Parathyroid adenoma (tissue), 2 donors: ENCODE results near the gene MEF2C.
"Not testable (repeated sequence)": the region's sequence is repeated elsewhere in the genome, so short reads cannot be mapped to it uniquely, and the experiment has no call there.

ENCODE experiments used
- H2AFZ ChIP-seq: fragments of 300-600 bp; sonication (generic); one replicate; pipeline ENCODE4 v1.7.0; 2017; ENCODE audit warnings: antibody characterized with exemption, mild to moderate bottlenecking
- H3K27ac ChIP-seq: fragments of 300-600 bp; sonication (generic); one replicate; pipeline ENCODE4 v1.7.0; 2017
- H3K27me3 ChIP-seq: fragments of 300-600 bp; sonication (generic); one replicate; pipeline ENCODE4 v1.7.0; 2017; ENCODE audit warnings: low read length; ENCODE audit not compliant: control insufficient read depth, insufficient read depth
- H3K36me3 ChIP-seq: fragments of 300-600 bp; sonication (generic); one replicate; pipeline ENCODE4 v1.7.0; 2017; ENCODE audit warnings: low read length; ENCODE audit not compliant: control insufficient read depth, insufficient read depth
- H3K4me1 ChIP-seq: fragments of 300-600 bp; sonication (generic); one replicate; pipeline ENCODE4 v1.7.0; 2017; ENCODE audit warnings: control low read depth
- H3K4me2 ChIP-seq: fragments of 300-600 bp; sonication (generic); one replicate; pipeline ENCODE4 v1.7.0; 2017; ENCODE audit warnings: low read length
- H3K4me3 ChIP-seq: fragments of 300-600 bp; sonication (generic); one replicate; pipeline ENCODE4 v1.7.0; 2017; ENCODE audit warnings: low read depth, low read length
- H3K79me2 ChIP-seq: fragments of 300-600 bp; sonication (generic); one replicate; pipeline ENCODE4 v1.7.0; 2017; ENCODE audit warnings: control low read depth
- H3K9ac ChIP-seq: fragments of 300-600 bp; sonication (generic); one replicate; pipeline ENCODE4 v1.7.0; 2017; ENCODE audit warnings: mild to moderate bottlenecking
- H3K9me3 ChIP-seq: fragments of 300-600 bp; sonication (generic); one replicate; pipeline ENCODE4 v1.7.0; 2017; ENCODE audit warnings: low read length; ENCODE audit not compliant: control insufficient read depth
- CTCF ChIP-seq: fragments of 300-600 bp; sonication (generic); IDR thresholded peaks from one replicate; pipeline ENCODE4 v1.7.0; 2017; ENCODE audit warnings: antibody characterized with exemption, mild to moderate bottlenecking
- donor health status: primary hyperparathyroidism.

Gene MEF2C

GRCh38 chr5:88863523-88863922, 19.5 kb downstream of the MEF2C start:
- Histone ChIP-seq H3K9ac (no peak overlapping the region), H2AFZ (no peak overlapping the region), H3K27ac (no peak overlapping the region), H3K27me3 (no peaks in the 10 kb centered on the region), H3K79me2 (no peaks in the 10 kb centered on the region), H3K4me2 (no peak overlapping the region), H3K4me1 (no peaks in the 10 kb centered on the region), H3K9me3 (no peaks in the 10 kb centered on the region), H3K36me3 (no peaks in the 10 kb centered on the region), H3K4me3 (no peak overlapping the region)
- no peak for TF ChIP-seq CTCF

- Histone ChIP-seq H3K27ac (no peak overlapping the region), H2AFZ (no peak overlapping the region), H3K4me1 (no peaks in the 10 kb centered on the region), H3K36me3 (no peaks in the 10 kb centered on the region), H3K9me3 (no peaks in the 10 kb centered on the region), H3K9ac (no peak overlapping the region), H3K27me3 (no peaks in the 10 kb centered on the region), H3K4me3 (no peak overlapping the region), H3K79me2 (no peaks in the 10 kb centered on the region), H3K4me2 (no peak overlapping the region)
- no peak for TF ChIP-seq CTCF
Observed at GRCh38 chr5:88862547-88863175, 20.3 kb downstream of the MEF2C start.

DNA sequence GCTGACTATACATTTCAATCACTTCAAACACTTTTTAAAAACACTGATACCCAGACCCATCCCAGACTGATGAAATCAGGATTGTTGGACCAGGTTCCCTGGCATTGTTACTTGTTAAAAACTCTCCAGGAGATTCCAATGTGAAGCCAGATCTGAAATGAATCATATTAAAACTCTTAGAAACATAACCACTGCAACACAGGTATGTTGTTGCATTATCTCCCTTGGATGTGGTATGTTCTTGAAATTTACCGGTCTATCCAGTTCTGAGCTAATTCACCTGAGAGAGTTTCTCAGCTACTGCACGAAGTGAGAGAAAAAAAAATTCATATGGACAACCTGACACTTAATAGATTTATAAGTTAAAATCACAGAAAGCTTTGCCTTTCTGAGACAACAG, 21.8 kb downstream of the MEF2C start:
- Histone ChIP-seq H3K4me2 (no peak overlapping the region), H3K79me2 (no peaks in the 10 kb centered on the region), H3K27me3 (no peaks in the 10 kb centered on the region), H3K9me3 (no peaks in the 10 kb centered on the region), H3K9ac (no peak overlapping the region), H3K4me1 (no peaks in the 10 kb centered on the region), H3K27ac (no peak overlapping the region), H3K36me3 (no peaks in the 10 kb centered on the region), H3K4me3 (no peak overlapping the region), H2AFZ (no peak overlapping the region)
- TF ChIP-seq CTCF: no peak

- H2AFZ ChIP-seq: no peak overlapping the region
- no peak overlapping the region for H3K9ac ChIP-seq
- H3K4me3 ChIP-seq: no peak overlapping the region
- no peaks in the 10 kb centered on the region for H3K36me3 ChIP-seq
- no peaks in the 10 kb centered on the region for H3K9me3 ChIP-seq
- no peaks in the 10 kb centered on the region for H3K4me1 ChIP-seq
- H3K27me3 ChIP-seq: no peaks in the 10 kb centered on the region
- no peak overlapping the region for H3K27ac ChIP-seq
- H3K4me2 ChIP-seq: no peak overlapping the region
- TF ChIP-seq CTCF: no peak
- no peaks in the 10 kb centered on the region for H3K79me2 ChIP-seq
Observed at GRCh38 chr5:88860501-88860900, 22.5 kb downstream of the MEF2C start.

- H3K4me2 ChIP-seq: no peak overlapping the region
- no peaks in the 10 kb centered on the region for H3K79me2 ChIP-seq
- no peak overlapping the region for H3K27ac ChIP-seq
- no peak overlapping the region for H3K4me3 ChIP-seq
- H3K4me1 ChIP-seq: no peaks in the 10 kb centered on the region
- no peak for TF ChIP-seq CTCF
- H2AFZ ChIP-seq: no peak overlapping the region
- no peaks in the 10 kb centered on the region for H3K27me3 ChIP-seq
- H3K9me3 ChIP-seq: no peaks in the 10 kb centered on the region
- H3K9ac ChIP-seq: no peak overlapping the region
- no peaks in the 10 kb centered on the region for H3K36me3 ChIP-seq
Observed at GRCh38 chr5:88858392-88858791, 24.6 kb downstream of the MEF2C start.

DNA sequence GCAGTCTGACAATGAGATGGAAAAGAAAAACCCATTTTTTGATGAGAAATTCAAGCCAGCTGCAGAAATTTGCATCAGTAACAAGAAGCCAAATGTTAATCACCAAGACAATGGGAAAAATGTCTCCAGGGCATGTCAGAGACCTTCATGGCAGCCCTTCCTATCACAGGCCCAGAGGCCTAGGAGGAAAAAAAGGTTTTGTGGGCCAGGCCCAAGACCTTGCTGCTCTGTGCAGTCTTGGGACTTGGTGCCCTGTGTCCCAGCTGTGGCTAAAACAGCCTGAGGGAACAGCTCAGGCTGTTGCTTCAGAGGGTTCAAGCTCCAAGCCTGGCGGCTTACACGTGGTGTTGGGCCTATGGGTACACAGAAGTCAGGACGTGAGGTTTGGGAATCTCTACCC, 26.6 kb downstream of the MEF2C start:
- not testable (repeated sequence) for H3K4me1 ChIP-seq, H3K4me2 ChIP-seq, H3K9me3 ChIP-seq

More for the DNA sequence above, 26.6 kb downstream of the MEF2C start:
- not testable (repeated sequence) for H3K27me3 ChIP-seq, H3K79me2 ChIP-seq, H3K4me3 ChIP-seq, H2AFZ ChIP-seq, H3K9ac ChIP-seq, H3K27ac ChIP-seq, H3K36me3 ChIP-seq
